GM12874 (cell line): ENCODE data around the gene EFCAB9.

Source experiments
- TF ChIP-seq, protein P1 (sequence below): IDR thresholded peaks from 2 replicates; pipeline ENCODE4 v1.5.1; 2011; ENCODE audit warnings: low read depth, mild to moderate bottlenecking, control low read depth, low read length, moderate library complexity; ENCODE audit not compliant: insufficient read depth

The EFCAB9 gene

DNA sequence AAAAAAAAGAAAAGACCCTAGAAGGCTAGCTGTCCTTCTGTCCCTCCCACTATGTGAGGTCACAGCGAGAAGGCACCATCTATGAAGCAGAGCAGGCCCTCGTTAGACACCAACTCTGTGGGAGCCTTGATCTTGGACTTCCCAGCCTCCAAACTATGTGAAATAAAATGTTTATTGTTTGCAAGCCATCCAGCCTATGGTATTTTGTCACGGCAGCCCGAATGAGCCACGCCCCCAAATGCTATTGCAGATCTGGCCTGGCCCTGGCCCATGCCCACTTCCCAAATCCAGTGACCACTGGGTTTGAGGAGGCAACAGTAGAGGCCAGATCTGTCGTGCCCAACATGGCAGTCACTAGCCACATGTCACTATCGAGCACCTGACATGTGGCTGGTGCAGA is 16.8 kb upstream of the EFCAB9 start:
- TF ChIP-seq, protein P1, sequence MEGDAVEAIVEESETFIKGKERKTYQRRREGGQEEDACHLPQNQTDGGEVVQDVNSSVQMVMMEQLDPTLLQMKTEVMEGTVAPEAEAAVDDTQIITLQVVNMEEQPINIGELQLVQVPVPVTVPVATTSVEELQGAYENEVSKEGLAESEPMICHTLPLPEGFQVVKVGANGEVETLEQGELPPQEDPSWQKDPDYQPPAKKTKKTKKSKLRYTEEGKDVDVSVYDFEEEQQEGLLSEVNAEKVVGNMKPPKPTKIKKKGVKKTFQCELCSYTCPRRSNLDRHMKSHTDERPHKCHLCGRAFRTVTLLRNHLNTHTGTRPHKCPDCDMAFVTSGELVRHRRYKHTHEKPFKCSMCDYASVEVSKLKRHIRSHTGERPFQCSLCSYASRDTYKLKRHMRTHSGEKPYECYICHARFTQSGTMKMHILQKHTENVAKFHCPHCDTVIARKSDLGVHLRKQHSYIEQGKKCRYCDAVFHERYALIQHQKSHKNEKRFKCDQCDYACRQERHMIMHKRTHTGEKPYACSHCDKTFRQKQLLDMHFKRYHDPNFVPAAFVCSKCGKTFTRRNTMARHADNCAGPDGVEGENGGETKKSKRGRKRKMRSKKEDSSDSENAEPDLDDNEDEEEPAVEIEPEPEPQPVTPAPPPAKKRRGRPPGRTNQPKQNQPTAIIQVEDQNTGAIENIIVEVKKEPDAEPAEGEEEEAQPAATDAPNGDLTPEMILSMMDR: no peak

DNA sequence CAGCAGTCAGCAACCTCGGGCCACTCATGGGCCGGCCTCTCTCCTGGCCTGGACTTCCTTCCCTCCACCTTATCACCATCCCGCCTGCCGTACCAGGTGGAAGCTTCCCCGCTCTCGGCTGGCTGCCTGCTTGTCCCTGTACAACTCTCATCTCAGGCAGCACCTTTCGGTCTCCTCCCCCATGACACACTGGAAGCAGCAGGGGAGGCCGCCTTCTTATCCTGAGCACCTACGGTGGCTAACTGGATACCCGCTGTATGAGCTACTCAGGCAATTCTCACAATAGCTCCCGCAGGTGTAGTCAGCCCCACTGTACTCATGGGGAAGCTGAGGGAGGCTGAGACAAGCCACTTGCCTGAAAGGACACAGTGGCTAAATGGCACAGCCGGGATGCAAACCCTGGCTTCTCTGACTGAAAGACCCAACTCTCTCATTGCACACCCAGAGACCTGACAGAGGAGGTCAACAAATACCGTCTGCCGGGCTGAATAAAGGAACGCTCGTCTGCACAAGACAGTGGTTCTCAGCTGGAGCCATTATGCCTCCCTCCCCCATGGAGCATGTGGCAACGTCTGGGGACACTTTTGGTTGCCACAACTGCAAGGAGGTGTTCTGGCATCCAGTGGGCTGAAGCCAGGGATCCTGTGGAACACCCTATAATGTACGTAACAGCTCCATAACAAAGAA is 15.5 kb upstream of the EFCAB9 start:
- TF ChIP-seq, protein P1: no peak

DNA sequence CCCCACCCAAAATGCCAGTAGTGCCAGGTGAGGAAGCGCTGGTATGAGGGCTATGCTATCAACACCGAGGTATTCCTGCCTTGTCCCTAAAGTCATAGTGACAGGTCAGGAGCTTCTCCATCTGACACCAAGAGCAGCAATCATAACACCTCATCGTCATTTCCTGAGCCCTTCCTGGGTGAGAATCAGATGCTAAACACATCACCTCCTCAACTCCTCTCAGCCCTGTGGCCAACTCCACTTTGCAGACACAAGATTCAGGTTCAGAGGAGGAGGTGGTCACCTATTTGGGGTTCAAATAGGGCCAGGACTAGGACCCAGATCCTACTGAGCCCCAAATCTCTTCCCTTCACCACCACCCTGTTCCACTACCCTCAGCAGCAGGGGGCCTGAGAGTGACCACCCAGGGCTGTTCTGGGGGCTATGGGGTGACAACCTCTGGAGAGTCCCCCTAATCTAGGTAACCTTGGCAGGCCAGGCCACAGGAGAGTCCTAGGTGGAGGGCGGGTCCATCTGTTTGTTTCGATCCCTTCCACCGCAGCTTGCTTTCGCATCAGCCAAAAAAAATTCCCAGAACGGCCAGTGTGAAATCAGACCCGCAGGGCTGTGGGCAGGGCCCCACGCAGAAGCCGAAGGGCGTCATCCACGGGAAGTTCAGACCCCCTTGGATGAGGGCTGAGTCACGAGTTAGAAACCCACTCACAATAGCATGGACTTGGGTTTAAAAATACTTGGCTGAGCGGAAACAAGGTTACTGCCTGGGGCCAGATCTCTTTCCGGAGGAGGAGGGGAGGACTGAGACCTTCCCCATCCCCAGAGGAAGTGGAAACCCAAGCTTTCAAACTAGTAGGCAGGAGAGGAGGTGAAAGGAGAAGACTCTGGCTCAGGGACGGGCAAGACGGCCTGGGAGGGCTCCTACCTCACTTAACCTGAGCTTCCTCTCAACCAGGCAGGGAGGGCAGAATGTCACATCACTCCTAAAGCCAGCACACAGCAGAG is 14.7 kb upstream of the EFCAB9 start:
- TF ChIP-seq, protein P1: no peak

DNA sequence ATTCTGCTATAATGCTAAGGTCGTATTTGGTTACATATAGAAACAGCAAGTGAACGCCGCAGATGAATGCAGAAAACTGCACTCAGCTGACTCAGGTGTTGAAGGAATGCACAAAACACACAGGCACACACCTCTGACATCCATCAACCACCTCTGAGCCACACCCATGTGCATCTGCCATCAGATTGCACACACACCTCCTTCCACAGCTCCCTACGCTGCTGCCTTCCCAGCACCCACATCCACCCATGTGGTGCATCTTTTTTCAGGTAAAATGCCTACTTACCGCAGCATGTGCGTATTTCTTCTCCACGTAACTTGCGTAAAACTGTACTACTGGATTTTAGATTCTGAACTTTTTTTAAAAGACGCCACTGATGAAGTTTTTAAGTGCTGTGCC is 13.0 kb upstream of the EFCAB9 start:
- TF ChIP-seq, protein P1: no peak

DNA sequence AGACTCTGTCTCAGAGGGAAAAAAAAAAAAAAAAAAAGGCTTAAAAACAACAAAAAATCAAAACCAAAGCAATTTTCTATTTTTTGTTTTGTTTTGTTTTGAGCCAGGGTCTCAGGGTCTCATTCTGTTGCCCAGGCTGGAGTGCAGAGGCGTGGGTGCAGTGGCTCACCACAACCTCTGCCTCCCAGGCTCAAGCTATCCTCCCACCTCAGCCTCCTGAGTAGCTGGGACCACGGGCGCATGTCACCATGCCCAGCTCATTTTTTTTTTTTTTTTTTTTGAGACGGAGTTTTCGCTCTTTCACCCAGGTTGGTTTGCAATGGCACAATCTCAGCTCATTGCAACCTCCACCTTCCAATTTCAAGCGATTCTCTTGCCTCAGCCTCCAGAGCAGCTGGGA is 11.7 kb upstream of the EFCAB9 start:
- TF ChIP-seq, protein P1: no peak

DNA sequence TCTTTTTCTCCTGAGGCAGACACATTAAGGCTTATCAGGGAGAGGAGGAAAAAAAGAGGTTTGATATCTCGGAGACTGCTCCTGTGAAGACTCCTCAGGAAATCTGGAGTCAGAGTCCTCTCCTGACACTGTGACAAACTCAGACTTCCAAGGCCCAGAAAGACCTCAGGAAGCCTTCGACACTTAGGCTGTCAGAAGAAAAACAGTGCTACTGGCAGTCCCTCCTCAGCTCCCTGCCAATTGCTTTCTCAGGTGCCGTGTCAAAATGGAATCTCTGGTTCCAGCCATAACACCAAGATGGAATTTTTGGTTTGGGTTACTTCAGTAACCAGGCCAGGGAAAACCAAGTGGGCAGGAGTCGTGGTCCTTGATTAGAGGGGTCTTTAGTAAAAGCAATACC is 10.1 kb upstream of the EFCAB9 start:
- TF ChIP-seq, protein P1: no peak

DNA sequence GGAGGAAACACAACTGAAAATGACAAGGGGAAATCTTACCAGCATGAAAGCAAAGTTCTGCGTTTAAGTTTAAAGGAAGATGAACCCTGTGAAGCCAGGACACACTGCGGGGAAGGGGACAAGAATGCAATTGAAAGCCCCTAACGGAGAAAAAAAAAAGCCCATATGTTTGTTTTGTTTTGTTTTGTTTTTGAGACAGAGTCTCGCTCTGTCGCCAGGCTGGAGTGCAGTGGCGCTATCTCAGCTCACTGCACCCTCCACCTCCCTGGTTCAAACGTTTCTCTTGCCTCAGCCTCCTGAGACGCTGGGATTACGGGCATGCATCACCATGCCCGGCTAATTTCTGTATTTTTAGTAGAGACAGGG is 8.9 kb upstream of the EFCAB9 start:
- TF ChIP-seq, protein P1: no peak
